ENCODE results near the gene ZFYVE21. TPM values are rescaled to one million over a fixed set of nuclear protein-coding genes. Genes with fewer than 3 reads are reported as not detected.

ZFYVE21 gene
- total RNA-seq, 1 donor from 2014 or later = 41.7 TPM

DNA sequence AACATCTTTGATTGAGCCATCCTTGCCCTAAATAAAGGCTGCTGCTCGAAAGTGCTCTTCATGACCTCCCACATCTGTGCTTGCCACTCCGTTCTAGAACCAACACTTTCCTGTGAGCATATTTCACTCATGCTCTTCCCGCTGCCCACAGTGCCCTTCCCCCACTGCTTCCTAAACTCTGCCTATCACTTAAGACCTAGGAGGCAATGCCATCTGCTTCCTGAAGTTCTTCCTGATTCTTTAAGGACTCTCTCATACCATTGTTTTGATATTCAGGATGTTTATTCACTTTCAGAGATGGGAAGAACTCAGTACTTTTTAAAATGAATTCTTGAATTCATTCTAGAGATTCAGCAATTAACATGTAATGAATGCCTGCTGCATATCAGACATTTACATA, 49.9 kb downstream of the ZFYVE21 start:
- no peak for DNase-seq (ENCODE audit: extremely low spot score, unreplicated experiment)
- no peak for TF ChIP-seq CTCF (conservative IDR thresholded peaks at IDR 0.05)
- Mint-ChIP-seq H3K4me1 (ENCODE audit: unreplicated experiment) (peaks cover 12% of the 10 kb centered on the region), H3K27ac (no peak overlapping the region), H3K4me3 (no peak overlapping the region), H3K27me3 (no peaks in the 10 kb centered on the region), H3K36me3 (peaks cover 12% of the 10 kb centered on the region), H3K9me3 (no peaks in the 10 kb centered on the region)

DNA sequence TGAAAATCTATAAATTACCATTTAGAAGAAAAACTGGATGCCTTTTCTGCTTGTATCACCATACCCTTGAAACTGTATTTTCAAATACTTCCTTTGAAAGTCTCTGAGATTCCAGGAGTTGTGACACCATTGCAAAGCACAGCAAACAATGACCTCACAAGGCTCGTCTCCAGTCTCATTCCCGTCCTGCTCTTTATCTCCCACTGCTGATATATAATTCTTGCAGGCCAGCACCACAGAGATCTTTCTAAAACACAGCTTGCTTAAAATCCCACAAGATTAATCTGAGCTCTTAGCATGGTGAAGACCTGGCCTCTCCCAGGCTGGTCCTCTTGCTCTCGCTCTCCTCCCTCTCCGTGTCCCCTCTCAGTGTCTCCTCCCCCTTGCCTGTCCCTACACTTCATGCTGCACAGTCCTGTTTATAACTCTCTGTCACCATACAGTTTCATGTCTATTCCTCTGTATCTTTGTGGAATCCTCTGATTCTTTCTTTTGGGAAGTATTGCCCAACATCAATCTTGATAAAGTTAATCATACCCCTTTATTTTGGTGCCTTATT, 51.8 kb downstream of the ZFYVE21 start:
- no peaks in the 10 kb centered on the region for H3K27me3 Mint-ChIP-seq
- H3K4me1 Mint-ChIP-seq (ENCODE audit: unreplicated experiment) = peaks cover 4% of the 10 kb centered on the region
- no peak for TF ChIP-seq CTCF (conservative IDR thresholded peaks at IDR 0.05)
- peaks cover 17% of the 10 kb centered on the region for H3K36me3 Mint-ChIP-seq
- H3K4me3 Mint-ChIP-seq = no peak overlapping the region
- no peak overlapping the region for H3K27ac Mint-ChIP-seq
- no peaks in the 10 kb centered on the region for H3K9me3 Mint-ChIP-seq
- DNase-seq (ENCODE audit: extremely low spot score, unreplicated experiment) = no peak

- DNase-seq (ENCODE audit: extremely low spot score, unreplicated experiment) = no peak
- TF ChIP-seq CTCF (conservative IDR thresholded peaks at IDR 0.05) = no peak
Observed at GRCh38 chr14:103770500-103770899, 54.9 kb downstream of the ZFYVE21 start.

DNA sequence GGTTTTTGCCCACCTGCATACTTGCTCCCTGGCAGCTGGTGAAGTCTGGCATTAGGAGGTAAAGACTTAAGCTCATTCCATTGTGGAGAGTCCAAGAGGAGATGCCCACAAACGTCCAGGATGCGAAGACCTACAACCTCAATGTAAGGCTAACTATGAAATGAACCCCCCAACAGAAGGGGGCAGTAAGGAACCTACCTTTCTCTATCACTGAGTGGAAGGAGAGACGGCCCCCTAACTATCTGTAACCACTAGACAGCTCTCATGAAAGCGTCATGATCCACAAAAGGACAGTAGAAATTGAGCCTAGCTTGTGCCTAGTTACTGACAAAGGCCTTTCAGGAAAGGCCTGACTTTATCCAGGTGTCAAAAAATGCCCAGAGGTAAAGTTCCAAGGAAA, 55.3 kb downstream of the ZFYVE21 start:
- no peak for DNase-seq (ENCODE audit: extremely low spot score, unreplicated experiment)
- no peak overlapping the region for H3K4me3 Mint-ChIP-seq
- no peaks in the 10 kb centered on the region for H3K4me1 Mint-ChIP-seq (ENCODE audit: unreplicated experiment)
- no peaks in the 10 kb centered on the region for H3K9me3 Mint-ChIP-seq
- H3K27me3 Mint-ChIP-seq = no peaks in the 10 kb centered on the region
- peaks cover 15% of the 10 kb centered on the region for H3K36me3 Mint-ChIP-seq
- TF ChIP-seq CTCF (conservative IDR thresholded peaks at IDR 0.05) = no peak
- H3K27ac Mint-ChIP-seq = no peak overlapping the region

More at GRCh38 chr14:103770500-103770899, 54.9 kb downstream of the ZFYVE21 start:
- no peaks in the 10 kb centered on the region for H3K4me1 Mint-ChIP-seq (ENCODE audit: unreplicated experiment)
- H3K36me3 Mint-ChIP-seq = peaks cover 15% of the 10 kb centered on the region
- no peak overlapping the region for H3K4me3 Mint-ChIP-seq
- no peaks in the 10 kb centered on the region for H3K27me3 Mint-ChIP-seq
- H3K9me3 Mint-ChIP-seq = no peaks in the 10 kb centered on the region
- no peak overlapping the region for H3K27ac Mint-ChIP-seq

GRCh38 chr14:103772078-103772712, 56.6 kb downstream of the ZFYVE21 start:
- H3K27ac Mint-ChIP-seq = no peak overlapping the region
- no peak for DNase-seq (ENCODE audit: extremely low spot score, unreplicated experiment)
- peaks cover 15% of the 10 kb centered on the region for H3K36me3 Mint-ChIP-seq
- no peak overlapping the region for H3K4me3 Mint-ChIP-seq
- no peaks in the 10 kb centered on the region for H3K9me3 Mint-ChIP-seq
- no peaks in the 10 kb centered on the region for H3K4me1 Mint-ChIP-seq (ENCODE audit: unreplicated experiment)
- H3K27me3 Mint-ChIP-seq = no peaks in the 10 kb centered on the region
- no peak for TF ChIP-seq CTCF (conservative IDR thresholded peaks at IDR 0.05)
